ENCODE measurements around the gene MTMR10.
A peak's percentile ranks its signal among the peaks of the same experiment; 100 is the strongest.

MTMR10 gene

DNA sequence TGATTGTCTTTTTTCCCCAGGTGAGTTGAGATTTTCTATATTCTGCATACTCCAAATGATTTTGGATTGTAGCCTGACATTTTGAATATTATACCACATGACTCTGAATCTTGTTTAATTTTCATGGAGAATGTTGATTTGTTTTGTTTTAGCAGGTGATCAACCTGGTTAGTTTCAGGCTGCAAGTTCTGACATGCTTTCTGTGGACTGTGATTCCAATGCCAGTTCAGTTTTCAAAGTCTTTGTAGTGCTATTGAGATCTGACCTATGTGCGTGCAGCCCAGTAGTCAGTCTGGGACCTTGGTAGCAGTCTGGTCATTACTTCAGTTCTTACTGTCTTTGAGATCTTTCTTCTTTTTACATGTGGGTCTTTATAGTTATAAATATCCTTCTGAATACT lies 18.6 kb upstream of the MTMR10 start:
- DNase-seq: no peak

DNA sequence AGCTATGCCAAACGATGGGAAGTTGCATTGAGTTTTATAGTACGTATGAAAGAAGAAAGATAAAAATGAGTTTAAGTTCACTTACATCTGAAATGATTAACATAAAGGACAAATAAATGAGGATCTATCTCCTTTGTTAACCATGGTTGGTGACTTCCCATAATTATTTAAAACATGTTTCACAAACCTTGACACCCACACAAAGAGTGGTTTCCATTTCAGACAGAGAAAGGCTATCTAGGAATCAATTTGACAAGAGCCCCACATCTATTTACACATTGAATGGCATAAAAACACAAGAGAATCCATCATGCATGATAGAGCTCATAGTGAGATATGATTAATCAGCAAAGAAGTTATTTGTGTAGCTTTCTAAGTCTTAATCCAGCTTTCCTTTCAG lies 14.2 kb upstream of the MTMR10 start:
- DNase-seq: no peak

DNA sequence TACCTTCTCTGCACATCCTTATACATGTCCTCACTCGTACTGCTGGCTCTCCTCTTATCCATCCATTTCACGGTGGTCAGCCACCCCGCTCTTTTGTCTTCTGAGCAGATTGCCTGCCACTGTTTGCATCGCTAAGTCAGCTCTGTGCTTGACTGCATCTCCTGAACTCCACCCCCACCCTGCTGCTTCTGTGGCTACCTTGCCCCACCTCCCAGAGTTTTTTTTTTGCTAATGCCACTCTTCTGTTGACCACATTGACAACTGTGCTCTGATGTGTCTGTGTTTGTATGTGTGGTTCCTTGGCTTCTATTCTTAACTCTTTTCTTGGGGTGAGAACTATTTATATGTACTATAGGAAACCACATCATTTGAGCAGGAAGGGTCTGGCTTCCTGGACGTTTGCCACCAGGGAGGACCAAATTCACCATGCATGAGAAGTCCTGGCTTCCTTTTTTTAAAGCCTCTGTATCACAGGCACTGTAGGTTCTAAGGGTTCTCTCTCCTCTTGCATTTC lies 12.8 kb upstream of the MTMR10 start:
- peak; percentile 28 for DNase-seq

DNA sequence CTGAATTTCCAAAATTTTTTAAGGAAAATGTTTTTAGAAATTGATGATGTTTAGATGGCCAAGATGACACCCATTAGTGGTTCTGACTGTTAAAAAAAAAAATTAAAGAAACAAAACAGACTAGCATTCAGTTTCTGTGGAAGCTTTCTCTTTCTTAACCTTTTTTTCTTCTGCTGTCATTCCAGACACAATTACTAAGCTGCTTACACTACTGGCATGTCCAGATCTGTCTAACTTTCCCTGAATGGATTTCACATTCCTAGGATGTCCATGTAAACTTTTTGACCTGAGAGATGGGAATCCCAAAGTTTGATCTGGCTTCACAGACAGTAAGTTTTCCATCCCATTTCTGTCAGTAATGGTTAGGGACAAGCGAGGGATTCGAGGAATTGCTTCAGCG lies 10.3 kb upstream of the MTMR10 start:
- no peak for DNase-seq

DNA sequence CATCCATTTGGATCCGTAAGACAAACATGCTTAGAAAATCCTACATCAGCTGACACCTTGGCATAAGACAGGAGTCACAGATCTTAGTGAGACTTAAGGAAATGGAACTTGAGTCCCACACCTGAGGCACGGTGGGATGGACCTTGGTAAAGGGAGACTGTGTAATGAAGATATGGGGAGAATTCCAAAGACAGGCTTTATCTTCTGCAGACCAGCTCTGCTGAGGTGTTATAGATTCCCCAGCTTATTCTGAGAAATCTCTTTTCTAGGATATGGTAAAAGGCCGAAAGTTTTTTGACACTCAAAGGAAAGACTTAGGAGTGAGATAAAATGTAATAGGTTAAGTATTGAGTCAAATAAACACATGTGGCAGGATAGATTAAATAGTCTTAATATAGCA lies 8.3 kb upstream of the MTMR10 start:
- DNase-seq: no peak

DNA sequence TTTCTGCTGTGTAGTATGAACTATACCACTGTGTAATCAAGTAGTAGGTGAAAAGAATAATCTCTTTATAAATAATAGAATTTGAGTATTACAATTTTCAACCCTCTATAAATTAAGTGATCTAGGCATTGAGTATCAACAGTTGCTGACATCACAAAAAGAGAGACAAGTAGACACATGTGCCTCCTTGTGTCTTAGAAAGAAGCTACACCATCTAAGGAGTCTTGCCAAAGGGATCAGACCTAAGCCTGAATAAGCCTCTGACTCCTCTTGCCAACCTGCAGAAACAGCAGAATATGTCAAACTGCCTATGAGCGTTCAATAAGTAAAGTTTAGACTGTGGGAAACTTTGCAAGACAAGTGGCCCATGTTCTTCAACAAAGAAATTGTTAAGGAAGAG lies 5.8 kb upstream of the MTMR10 start:
- no peak for DNase-seq

DNA sequence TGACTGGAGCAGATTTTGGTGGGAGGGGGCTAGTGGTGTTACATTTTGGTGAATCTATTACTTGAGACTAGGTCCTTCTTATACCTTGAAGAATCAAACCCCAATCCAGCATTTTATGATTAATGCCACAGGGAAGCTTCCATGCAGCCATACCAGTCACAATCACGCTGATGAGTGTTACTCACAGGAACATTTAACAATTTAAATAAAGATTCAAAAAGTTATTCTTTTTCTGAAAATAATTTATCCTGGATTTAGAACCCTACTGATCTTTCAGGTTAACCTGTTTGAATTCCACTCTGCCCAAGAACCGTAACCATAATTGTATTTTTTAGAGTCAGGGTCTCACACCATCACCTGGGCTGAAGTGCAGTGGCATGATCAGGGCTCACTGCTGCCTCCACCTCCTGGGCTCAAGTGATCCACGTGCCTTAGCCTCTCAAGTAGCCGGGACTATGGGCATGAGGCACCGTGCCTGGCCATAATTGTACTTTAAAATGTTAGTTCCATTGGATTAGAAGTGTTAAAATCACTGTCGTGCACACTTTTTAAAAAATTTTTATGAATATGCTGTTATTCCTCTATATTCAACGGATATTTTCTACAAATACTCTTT lies 929 bp upstream of the MTMR10 start:
- no peak for DNase-seq

DNA sequence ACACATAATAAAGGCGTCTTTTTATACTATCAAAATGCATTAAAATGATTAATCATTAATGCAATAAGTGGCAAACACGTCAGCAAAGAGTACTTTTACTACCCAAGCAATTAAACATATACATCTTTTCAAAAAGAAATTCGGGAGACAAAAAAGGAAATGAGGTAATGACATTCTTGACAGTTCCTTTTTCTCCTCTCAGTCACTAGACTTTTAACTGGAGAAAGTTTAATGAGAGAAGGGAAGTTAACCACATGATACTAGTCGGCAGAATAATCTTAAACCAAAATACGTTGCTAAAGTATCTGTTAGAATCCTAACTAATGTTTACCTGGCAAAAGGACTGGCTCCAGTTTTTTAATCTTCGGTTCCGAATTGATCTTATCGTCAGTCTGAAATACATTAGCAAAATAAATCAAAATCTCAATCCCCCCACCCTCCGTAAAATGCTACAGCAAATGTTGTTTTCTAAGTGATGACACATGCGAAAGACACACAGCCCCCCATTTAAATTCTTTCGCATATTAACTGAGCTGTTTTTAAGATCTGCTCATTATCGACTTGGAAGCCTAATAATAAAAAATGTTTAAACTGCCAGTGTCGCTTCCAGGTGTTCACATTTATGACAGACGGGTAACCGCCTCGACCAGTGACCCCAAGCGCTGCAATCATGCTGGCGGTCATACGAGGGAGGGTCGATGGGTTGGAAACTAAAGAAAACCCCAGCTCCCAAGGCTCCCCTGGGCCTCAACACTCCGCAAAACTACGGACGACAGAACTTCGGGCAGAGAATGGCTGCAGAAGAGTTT lies 778 bp downstream of the MTMR10 start:
- no peak for DNase-seq

DNA sequence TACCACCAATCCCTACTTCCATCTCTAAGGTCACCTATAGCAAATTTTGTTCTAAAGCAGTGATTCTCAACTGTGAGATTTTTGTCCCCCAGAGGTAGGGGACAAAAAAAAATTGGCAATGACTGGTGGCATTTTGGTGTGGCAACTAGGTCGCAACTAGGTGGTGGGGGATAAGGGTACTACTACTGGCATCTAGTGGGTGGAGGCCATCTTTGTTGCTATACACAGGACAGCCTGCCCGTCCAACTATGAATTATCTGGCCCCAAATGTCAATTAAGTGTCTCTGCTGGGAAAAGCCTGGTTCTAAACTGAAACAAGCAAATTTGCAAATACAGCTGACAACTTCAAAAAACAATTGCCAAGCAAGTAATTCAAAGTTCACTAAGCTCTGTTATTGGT lies 1.4 kb downstream of the MTMR10 start:
- no peak for DNase-seq

DNA sequence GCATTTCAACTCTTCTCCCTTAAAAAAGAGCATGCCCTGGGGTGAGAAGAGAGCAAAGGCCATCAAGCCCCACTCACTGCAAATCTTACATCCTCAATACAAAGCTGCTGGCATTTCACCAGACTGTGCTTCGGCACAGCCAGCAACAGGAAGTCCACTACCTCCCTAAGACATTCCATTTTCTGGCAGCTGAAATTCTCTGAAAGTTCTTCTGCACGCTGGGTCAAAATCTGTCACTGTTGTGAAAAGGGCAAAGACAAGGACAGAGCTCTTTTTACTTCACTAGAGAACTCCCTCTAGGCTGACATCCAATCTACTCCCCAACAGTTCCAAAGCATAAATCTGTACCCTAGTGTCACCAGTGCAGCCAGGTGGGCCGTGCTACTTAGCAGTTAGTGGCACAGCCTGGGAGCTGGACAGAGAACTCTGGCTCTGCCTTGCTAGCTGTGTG lies 6.3 kb downstream of the MTMR10 start:
- no peak for DNase-seq

DNA sequence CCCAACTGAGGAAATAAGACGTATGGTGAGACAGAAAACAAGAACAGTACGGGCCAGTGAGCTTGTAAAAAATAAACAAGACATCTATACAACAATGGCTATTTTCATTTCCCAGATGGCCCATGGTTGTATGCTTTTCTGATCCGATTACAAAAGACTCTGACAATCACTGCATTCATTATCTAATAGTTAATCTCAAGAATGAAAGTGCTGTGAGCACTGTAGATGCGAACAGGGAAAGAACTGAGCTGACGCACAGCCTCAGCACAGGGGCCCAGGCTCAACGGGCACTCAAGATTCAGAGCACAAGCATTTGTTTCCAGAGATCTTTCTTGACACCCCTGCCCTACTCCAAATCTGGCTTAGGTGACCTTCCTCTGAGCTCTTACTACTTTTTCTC lies 6.9 kb downstream of the MTMR10 start:
- DNase-seq: no peak

DNA sequence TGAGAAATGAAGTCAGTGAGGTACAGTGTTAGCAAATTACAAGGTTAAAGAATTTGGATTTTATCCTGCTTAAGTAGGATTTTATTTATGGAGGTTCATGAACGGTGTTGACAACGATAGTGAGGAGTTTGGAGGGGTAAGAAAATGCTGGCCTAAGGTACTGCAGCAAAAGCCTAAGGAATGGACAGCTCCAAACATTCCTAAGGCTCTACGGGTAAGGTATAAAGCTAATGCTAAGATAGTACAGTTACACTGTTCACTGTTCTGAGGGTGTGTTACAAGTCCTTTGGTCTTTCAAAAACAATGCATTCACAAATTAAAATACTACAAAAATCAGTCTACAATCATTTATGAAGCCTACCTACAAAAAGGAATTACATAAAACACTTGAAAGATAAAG lies 7.3 kb downstream of the MTMR10 start:
- DNase-seq: no peak

DNA sequence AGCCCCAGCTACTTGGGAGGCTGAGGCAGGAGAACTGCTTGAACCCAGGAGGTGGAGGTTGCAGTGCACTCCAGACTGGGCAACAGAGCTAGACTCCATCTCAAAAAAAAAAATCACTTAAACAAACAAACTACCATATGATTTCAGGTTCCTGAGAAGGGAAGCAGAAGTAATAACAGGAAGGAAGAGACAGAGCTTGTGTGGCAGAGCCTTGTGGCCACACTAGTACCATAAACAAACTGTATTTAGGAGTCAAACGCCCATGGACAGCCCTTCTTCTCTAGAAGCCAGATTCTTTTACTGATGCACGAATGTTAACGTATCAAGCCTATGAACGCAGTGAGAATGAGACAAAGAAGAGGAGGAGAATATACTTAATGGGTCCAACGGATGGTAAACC lies 12.0 kb downstream of the MTMR10 start:
- no peak for DNase-seq

DNA sequence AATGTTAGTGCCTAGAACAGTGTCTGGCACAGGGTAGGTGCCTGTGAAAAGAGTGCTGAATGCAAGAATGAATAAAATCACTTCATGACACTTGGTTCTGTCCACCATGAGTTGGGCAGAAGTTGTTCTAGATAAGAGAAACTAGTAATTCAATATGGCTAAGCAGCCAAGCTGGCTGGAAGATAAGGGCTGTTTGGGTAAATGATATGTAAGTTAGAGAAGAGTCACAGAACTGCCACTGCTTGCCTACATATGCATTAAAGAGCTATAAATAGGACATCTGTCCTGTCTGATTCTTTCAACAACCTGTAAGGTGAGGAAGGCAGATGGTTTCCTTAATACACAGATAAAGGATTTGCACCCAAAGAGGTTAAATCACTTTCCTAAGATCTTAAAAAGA lies 13.1 kb downstream of the MTMR10 start:
- DNase-seq: no peak

DNA sequence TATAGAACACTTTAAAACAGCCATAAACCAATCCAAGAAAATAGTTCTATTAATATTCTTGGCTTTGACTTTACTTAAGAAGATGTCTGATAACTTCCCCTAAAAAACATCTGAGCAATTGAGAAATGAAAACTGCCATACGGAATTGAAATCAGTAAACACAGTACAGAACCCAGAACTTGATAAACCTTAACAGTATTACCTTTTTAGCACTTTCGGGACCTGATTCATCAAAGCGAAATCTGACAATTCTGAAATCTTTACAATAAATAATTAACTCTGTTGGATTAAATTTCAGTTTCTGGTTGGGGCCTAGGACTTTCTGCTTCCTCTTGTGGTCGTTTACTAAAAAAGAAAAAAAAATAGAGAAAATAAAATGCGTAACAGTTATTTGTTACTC lies 17.3 kb downstream of the MTMR10 start:
- no peak for DNase-seq

DNA sequence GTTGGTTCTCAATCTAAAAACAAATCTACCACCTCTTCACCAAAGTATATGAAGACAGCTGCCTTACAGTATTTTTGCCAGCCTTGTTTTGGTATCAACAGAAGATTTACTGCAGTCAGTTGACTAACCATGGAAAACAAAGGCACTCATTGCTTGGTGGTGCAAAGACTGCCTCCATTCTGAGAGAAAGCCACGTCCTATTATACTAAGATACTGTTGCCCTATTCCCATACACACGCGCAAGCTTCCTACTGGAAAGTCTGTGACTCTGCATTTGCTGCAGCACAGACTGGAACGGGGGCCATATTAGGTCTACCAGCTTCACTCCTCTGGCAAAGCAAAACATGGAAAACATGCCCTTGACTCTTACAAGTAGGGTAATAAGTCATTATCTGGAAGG lies 18.0 kb downstream of the MTMR10 start:
- no peak for DNase-seq

DNA sequence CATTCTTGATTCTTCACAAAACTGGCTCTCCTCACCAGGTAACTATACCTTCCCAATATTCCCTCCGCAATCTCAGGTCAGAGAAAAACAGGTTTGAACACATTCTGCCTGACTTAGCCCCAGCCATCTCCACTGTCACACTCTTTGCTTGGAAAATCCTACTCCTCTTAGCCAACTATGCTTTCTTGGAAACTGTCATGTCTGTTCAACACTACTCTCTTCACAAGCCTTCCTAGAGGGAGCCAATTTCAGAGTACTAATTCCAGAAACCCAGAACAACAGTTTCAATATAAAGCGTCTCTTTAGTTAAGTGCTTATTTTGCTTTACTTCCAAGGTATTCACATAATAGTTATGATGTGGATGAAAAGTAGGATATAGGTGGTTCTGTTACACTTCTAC lies 21.7 kb downstream of the MTMR10 start:
- no peak for DNase-seq

DNA sequence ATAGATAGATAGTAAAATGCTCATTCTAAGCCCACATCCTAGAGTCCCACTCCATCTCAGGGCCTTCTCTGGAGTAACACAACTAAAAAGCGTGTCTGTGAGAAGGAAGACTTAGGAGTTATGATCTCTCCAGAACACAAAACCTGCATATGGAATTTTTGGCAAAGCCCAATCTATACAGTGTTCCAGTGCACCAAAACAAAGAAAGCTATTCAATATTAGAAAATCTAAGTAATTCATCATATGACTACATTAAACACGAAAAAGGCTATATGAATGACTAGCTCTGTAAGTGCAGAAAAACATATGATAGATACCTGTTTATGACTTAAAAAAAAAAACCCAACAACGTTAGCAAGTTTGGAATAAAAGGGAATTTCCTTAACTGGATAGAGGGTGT lies 27.7 kb downstream of the MTMR10 start:
- no peak for DNase-seq

DNA sequence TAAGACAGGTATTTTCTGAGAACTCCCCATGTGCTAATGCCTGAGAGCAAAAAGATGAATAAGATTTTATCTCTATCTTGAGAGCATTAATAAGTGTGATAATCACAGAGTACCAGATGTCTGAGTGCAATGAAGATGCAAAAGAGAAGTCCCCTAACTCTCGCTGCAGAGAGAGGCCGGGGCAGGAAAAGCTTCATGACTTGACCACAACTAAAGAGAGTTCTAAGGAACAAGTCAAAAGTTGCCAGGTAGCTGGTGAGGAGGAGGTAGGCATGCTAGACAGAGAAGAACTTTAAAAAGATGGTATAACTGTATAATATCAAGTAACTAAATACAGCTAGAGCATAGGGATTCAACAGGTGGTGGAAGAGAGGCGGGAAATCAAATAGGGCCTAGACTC lies 28.8 kb downstream of the MTMR10 start:
- DNase-seq: no peak

DNA sequence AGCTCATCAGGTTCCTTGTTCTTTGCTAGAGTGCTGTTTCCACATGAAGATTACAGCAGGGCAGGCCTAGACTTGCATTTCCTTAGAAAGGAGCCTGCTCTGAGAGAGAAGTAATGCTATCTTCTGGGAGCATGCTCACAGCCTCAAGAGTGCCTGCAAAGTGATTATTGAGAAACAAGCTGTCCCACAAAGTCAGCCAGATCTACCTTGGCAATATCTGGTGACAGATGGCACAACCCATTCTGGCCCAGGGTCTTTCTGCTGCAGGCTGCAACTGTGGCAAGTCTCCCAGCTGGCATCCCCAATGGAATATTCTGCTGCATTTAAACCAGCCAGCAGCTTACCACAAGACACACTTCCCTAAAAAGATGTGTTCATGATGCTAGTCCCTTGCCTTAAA lies 29.3 kb downstream of the MTMR10 start:
- no peak for DNase-seq

DNA sequence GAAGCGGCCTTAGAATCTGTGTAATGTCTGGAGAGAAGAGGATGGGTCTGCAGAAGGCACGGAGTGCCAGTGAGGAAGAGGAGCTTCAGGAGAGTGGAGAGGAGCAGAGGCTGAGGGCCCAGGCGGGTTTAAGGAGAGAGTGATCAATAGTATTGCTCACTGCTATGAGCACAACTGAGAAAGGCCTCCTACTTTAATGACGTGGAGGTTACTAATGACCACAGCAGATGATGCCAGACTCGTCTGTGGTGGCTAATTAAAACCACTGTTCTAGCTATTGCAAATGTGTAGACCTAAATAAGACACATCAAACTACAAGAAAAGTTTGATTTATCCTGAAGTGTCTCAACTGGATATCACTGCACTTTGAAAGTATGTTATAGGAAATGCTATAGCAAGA lies 33.2 kb downstream of the MTMR10 start:
- DNase-seq: no peak

DNA sequence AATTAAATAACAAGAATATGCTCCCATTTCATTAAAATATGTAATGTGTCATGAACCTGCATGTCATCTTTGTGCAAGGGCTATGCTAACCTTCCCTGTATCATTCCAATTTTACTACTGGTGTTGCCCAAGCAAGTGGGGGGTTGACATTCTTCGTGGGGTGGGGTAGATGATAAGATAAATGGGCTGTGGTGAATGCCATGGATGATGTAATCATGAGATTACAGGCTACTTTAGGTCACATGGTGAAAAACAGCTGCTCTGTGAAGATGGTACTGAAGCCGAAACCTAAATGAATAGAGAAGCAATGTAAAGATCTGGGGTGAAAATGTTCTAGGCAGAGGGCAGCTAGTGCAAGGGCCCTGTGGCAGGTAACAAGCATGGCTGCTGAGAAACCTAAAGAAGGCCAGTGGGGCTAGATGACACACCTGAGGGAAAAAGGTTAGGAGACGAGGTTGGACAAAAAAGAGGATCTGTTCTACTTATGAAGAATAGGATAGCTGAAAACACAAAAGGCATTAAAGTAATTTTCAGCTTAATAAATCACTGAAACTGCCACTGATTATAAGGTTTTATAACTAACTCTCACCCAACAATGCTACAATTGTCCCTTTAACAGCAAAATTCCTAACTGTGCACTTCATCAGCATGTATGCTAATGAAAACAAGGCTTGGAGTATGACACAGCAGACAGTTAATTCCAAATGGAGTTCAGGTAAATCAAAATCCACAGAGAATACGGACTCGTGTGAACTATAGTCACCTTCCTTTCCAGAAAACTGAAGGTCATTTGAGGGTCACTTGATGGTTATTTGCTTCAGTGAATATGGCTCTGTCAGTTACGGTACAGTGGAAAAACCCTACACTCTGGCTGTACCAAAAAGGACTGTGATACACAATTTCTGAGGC lies 35.0 kb downstream of the MTMR10 start:
- no peak for DNase-seq

DNA sequence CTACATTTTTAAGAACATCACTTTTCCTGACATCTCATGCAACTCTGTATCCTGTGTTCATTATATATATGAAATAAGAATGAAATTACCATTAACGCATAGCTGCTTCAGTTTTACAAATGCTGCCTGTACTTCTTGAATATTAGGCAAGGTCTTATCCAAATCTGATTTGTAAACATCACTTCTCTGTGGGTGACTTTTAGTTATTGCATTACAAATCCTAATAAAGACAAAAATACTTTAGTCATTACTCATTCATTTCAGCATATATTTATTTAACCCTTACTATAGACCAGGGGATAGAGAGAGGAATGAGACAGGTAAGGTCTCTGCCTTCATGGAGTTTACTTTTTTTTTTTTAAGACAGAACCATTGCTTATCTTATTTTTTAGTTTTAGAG lies 36.8 kb downstream of the MTMR10 start:
- no peak for DNase-seq
